Measurements from ENCODE around the gene CIB2.

- TF ChIP-seq, protein P1, sequence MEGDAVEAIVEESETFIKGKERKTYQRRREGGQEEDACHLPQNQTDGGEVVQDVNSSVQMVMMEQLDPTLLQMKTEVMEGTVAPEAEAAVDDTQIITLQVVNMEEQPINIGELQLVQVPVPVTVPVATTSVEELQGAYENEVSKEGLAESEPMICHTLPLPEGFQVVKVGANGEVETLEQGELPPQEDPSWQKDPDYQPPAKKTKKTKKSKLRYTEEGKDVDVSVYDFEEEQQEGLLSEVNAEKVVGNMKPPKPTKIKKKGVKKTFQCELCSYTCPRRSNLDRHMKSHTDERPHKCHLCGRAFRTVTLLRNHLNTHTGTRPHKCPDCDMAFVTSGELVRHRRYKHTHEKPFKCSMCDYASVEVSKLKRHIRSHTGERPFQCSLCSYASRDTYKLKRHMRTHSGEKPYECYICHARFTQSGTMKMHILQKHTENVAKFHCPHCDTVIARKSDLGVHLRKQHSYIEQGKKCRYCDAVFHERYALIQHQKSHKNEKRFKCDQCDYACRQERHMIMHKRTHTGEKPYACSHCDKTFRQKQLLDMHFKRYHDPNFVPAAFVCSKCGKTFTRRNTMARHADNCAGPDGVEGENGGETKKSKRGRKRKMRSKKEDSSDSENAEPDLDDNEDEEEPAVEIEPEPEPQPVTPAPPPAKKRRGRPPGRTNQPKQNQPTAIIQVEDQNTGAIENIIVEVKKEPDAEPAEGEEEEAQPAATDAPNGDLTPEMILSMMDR (IDR thresholded peaks at IDR 0.05) = no peak
- no peak for TF ChIP-seq POLR2A (IDR thresholded peaks at IDR 0.05)
- TF ChIP-seq EP300 (IDR thresholded peaks at IDR 0.05) = no peak
- TF ChIP-seq POLR2AphosphoS5 (IDR thresholded peaks at IDR 0.05) = no peak
These were observed 63.7 kb downstream of the CIB2 start for GRCh38 chr15:78067328-78068228.

Data from upper lobe of left lung (tissue), 4 donors.